ENCODE data around the gene EMC10. TPM values are rescaled to one million over a fixed set of nuclear protein-coding genes. Genes with fewer than 3 reads are reported as not detected.

EMC10 gene
- total and polyA plus RNA-seq, 2 of the 4 experiments (the other 2 are of a cell fraction), result 11.3 to 90.9 TPM

DNA sequence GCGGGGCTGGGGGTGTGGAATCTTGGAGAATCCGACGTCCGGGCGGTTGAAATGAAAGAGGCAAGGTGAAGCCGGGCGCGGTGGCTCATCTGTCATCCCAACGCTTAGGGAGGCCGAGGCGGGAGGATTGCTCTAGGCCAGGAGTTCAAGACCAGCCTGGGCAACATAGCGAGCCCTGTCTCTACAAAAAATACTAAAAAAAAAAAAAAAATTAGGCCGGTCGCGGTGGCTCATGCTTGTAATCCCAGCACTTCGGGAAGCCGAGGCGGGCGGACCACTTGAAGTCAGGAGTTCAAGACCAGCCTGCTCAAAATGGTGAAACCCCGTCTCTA, 566 bp downstream of the EMC10 start:
- Histone ChIP-seq H2BK15ac (ENCODE audit: low read depth, low read length) (no peak overlapping the region), H2AK5ac (ENCODE audit: low read depth, low read length) (no peak overlapping the region), H3K56ac (ENCODE audit: extremely low read depth, insufficient read depth, low read length) (no peak overlapping the region), H3K4ac (ENCODE audit: low read depth, low read length) (0 out of 2 replicates have a peak overlapping the region, but pooled peaks have one; percentile 70), H3K14ac (replicated peaks; ENCODE audit: low read depth, low read length) (no peak overlapping the region), H4K91ac (ENCODE audit: insufficient read depth, low read depth, low read length) (no peak overlapping the region), H3K36me3 (ENCODE audit: control insufficient read depth, insufficient read depth, low read length) (peaks cover 20% of the 10 kb centered on the region; the same call in 1 of the 2 replicates), H4K5ac (ENCODE audit: low read depth, low read length) (no peak overlapping the region), H2AFZ (replicated peaks; ENCODE audit: low read length, poor library complexity) (peak overlapping the region; percentile 100), H3K79me1 (ENCODE audit: low read depth in 1 of 2, low read length in 2 of 2) (peaks cover 16 to 27% of the 10 kb centered on the region in 2 experiments), H3K27me3 (ENCODE audit: control insufficient read depth, insufficient read depth, low read length) (no peaks in the 10 kb centered on the region), H4K20me1 (ENCODE audit: insufficient read depth, low read length) (peaks cover 12% of the 10 kb centered on the region), H3K9ac (ENCODE audit: low read depth, low read length) (peak overlapping the region; percentile 72; the same call in 1 of the 2 replicates), H3K9me3 (ENCODE audit: control insufficient read depth, insufficient read depth, low read length) (no peaks in the 10 kb centered on the region), H2BK5ac (ENCODE audit: low read depth, low read length, poor library complexity, severe bottlenecking) (no peak overlapping the region), H3K23ac (ENCODE audit: low read depth, low read length) (no peak overlapping the region), H2BK20ac (ENCODE audit: low read depth, low read length) (no peak overlapping the region), H3K27ac (ENCODE audit: insufficient read depth, low read length) (no peak overlapping the region), H4K8ac (ENCODE audit: low read depth in 2 of 2, low read length in 2 of 2) (peak overlapping the region; percentile 85 to 88; a peak in 2 of 4 replicates), H3K9me1 (ENCODE audit: insufficient read depth, low read length) (peaks cover 5% of the 10 kb centered on the region; the same call in 1 of the 2 replicates), H3K4me1 (ENCODE audit: control insufficient read depth, insufficient read depth, low read length) (0 out of 2 replicates have a peak, but pooled peaks cover 2% of the 10 kb centered on the region), H2AK9ac (replicated peaks; ENCODE audit: low read depth, low read length, poor library complexity) (peak overlapping the region; percentile 97), H3K4me3 (ENCODE audit: insufficient read depth, low read depth, low read length) (peak overlapping the region; percentile 87), H2BK120ac (ENCODE audit: low read depth, low read length) (no peak overlapping the region), H3K4me2 (ENCODE audit: low read depth, low read length) (peak overlapping the region; percentile 74), H3K18ac (ENCODE audit: low read depth, low read length) (no peak overlapping the region)
- TF ChIP-seq RAD21 (IDR thresholded peaks at IDR 0.05; ENCODE audit: low read length) (no peak), CHD1 (IDR thresholded peaks at IDR 0.05; ENCODE audit: low read depth, low read length) (no peak)
- TF ChIP-seq, protein P1, sequence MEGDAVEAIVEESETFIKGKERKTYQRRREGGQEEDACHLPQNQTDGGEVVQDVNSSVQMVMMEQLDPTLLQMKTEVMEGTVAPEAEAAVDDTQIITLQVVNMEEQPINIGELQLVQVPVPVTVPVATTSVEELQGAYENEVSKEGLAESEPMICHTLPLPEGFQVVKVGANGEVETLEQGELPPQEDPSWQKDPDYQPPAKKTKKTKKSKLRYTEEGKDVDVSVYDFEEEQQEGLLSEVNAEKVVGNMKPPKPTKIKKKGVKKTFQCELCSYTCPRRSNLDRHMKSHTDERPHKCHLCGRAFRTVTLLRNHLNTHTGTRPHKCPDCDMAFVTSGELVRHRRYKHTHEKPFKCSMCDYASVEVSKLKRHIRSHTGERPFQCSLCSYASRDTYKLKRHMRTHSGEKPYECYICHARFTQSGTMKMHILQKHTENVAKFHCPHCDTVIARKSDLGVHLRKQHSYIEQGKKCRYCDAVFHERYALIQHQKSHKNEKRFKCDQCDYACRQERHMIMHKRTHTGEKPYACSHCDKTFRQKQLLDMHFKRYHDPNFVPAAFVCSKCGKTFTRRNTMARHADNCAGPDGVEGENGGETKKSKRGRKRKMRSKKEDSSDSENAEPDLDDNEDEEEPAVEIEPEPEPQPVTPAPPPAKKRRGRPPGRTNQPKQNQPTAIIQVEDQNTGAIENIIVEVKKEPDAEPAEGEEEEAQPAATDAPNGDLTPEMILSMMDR (conservative IDR thresholded peaks at IDR 0.05; ENCODE audit: low read depth, low read length), result no peak
- dilution Hi-C loops (cut with HindIII; ENCODE audit: low sequenced_read_pairs, unreplicated experiment), result no loop called here
- intact Hi-C loops (cut with micrococcal nuclease), result loop anchor here (2.0 to 5.0 kb wide), 2 partner anchors 34 to 110 kb away; partner anchors contain the start of genes JOSD2 and NAPSA
- CTCF ChIA-PET, result no interaction called here
- 0% methylated on average over 7 of the region's 20 CpGs; no CpG with 5 or more reads in 1 of the 2 experiments for WGBS, 2 experiments (ENCODE audit: extremely low coverage in 2 of 2, insufficient read length in 1 of 2)
- POLR2A ChIA-PET (ENCODE audit: unreplicated experiment), result no interaction called here
- no peak for DNase-seq
- no peak for ATAC-seq (ENCODE audit: low read depth)
- BruUV-seq (replicated peaks), result no TSS peak
- in situ Hi-C loops (cut with MboI; ENCODE audit: low sequenced_read_pairs), result no loop called here

Measured in IMR-90 (cell line).